ENCODE measurements around the gene TMEM141. TPM values are rescaled to one million over a fixed set of nuclear protein-coding genes. Genes with fewer than 3 reads are reported as not detected.
A peak's percentile ranks its signal among the peaks of the same experiment; 100 is the strongest.

Gene TMEM141
- total RNA-seq, 1 donor from 2014 or later = 19.9 TPM

DNA sequence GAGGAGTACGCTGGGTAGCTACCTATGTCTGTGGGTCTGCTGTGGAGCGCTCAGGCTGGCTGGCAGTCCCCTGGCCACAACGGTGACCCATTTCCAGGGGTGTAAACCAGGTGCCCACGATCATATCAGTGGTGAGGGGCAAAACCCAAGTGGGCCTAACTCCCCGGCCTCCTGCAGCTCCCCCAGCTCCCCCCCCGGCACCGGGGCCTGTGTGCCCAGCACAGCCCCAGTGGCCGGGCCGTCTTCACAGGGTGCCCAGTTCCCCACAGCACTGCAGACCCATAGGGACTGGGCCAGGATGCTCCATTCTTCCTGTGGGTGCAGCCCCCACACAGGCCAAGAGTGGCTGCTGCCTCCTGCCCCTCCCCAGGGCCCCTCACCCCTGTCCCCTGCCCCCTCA is 32.1 kb upstream of the TMEM141 start:
- H4K20me1 ChIP-seq (ENCODE audit: low read depth) = no peaks in the 10 kb centered on the region
- H3K27me3 Mint-ChIP-seq (ENCODE audit: insufficient read depth, low read depth) = peaks cover 8% of the 10 kb centered on the region
- peaks cover 7% of the 10 kb centered on the region for H3K9me3 Mint-ChIP-seq
- TF ChIP-seq EZH2phosphoT487 (IDR thresholded peaks at IDR 0.05) (no peak), EZH2 (IDR thresholded peaks at IDR 0.05) (no peak)
- TF ChIP-seq, protein P1, sequence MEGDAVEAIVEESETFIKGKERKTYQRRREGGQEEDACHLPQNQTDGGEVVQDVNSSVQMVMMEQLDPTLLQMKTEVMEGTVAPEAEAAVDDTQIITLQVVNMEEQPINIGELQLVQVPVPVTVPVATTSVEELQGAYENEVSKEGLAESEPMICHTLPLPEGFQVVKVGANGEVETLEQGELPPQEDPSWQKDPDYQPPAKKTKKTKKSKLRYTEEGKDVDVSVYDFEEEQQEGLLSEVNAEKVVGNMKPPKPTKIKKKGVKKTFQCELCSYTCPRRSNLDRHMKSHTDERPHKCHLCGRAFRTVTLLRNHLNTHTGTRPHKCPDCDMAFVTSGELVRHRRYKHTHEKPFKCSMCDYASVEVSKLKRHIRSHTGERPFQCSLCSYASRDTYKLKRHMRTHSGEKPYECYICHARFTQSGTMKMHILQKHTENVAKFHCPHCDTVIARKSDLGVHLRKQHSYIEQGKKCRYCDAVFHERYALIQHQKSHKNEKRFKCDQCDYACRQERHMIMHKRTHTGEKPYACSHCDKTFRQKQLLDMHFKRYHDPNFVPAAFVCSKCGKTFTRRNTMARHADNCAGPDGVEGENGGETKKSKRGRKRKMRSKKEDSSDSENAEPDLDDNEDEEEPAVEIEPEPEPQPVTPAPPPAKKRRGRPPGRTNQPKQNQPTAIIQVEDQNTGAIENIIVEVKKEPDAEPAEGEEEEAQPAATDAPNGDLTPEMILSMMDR (IDR thresholded peaks at IDR 0.05) = no peak
- no peaks in the 10 kb centered on the region for H3K9me3 ChIP-seq (ENCODE audit: low read depth)
- H2AFZ ChIP-seq (replicated peaks) = no peak overlapping the region
- H3K4me1 Mint-ChIP-seq = peaks cover 19% of the 10 kb centered on the region
- no peak overlapping the region for H3K4me2 ChIP-seq
- H3K4me3 ChIP-seq = no peak overlapping the region
- no peaks in the 10 kb centered on the region for H3K27me3 ChIP-seq
- H3K27ac Mint-ChIP-seq = no peak overlapping the region
- no peaks in the 10 kb centered on the region for H3K36me3 Mint-ChIP-seq
- no peak for DNase-seq (ENCODE audit: low spot score)
- H3K9ac ChIP-seq = no peak overlapping the region
- peaks cover 13% of the 10 kb centered on the region for H3K4me1 ChIP-seq
- H3K36me3 ChIP-seq = no peaks in the 10 kb centered on the region
- H3K4me3 Mint-ChIP-seq = no peak overlapping the region
- H3F3A ChIP-seq (ENCODE audit: low read depth) = peaks cover 17% of the 10 kb centered on the region
- no peak overlapping the region for H3K27ac ChIP-seq
- H3K79me2 ChIP-seq (ENCODE audit: low read depth) = no peaks in the 10 kb centered on the region

DNA sequence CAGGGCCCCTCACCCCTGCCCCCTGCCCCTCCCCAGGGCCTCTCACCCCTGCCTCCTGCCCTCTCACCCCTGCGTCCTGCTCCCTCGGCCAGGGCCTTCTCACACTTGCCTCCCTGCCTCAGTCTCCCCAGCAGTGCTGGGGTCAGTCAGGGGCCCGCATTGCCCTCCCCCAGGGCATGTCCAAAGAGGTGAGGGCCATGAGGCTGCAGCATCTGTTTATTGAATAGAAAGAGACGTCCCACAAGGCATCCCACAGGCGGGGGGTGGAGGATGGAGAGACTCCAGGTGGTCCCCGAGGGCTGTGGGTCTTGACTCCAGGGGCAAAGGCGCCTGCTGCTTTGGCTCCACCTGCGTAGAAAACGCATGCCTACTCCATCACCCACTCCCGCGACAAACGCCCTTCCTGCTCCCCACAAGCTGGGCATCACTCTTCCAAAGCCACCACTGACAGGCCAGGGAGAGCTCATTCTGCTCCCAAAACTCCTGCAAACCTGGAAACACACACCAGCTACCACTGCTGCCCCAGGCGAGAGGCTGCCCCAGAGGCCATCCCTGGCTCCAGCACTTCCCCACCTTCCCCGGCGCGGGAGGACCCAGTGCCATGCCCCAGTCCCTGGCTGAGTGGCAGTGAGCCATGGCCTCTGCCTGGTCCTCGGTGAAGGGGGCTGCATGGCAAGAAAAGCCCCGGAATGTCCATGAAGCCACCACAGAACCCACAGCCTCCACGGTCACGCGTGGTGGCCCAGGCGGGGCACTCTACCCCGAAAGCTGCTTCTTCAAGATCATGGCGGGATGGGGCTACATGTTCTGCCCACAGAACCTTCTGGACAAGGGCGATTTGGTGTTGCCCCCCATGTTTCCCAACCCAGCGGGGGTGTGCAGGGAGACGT is 31.5 kb upstream of the TMEM141 start:
- no peak for DNase-seq (ENCODE audit: low spot score)
- Histone ChIP-seq H3K9ac (no peak overlapping the region), H3K79me2 (ENCODE audit: low read depth) (no peaks in the 10 kb centered on the region), H2AFZ (replicated peaks) (no peak overlapping the region), H3K27ac (no peak overlapping the region), H3K27me3 (no peaks in the 10 kb centered on the region), H3K36me3 (no peaks in the 10 kb centered on the region), H3K4me2 (no peak overlapping the region), H3K4me1 (peaks cover 13% of the 10 kb centered on the region), H3K9me3 (ENCODE audit: low read depth) (no peaks in the 10 kb centered on the region), H3F3A (ENCODE audit: low read depth) (peaks cover 17% of the 10 kb centered on the region), H3K4me3 (no peak overlapping the region), H4K20me1 (ENCODE audit: low read depth) (no peaks in the 10 kb centered on the region)
- peak overlapping the region; percentile 99 for H3K27ac Mint-ChIP-seq
- H3K4me1 Mint-ChIP-seq = peaks cover 19% of the 10 kb centered on the region
- no peaks in the 10 kb centered on the region for H3K36me3 Mint-ChIP-seq
- peaks cover 8% of the 10 kb centered on the region for H3K27me3 Mint-ChIP-seq (ENCODE audit: insufficient read depth, low read depth)
- peaks cover 7% of the 10 kb centered on the region for H3K9me3 Mint-ChIP-seq
- TF ChIP-seq EZH2phosphoT487 (IDR thresholded peaks at IDR 0.05) (no peak), EZH2 (IDR thresholded peaks at IDR 0.05) (no peak)
- TF ChIP-seq, protein P1 (IDR thresholded peaks at IDR 0.05) = no peak
- H3K4me3 Mint-ChIP-seq = peak overlapping the region; percentile 43

DNA sequence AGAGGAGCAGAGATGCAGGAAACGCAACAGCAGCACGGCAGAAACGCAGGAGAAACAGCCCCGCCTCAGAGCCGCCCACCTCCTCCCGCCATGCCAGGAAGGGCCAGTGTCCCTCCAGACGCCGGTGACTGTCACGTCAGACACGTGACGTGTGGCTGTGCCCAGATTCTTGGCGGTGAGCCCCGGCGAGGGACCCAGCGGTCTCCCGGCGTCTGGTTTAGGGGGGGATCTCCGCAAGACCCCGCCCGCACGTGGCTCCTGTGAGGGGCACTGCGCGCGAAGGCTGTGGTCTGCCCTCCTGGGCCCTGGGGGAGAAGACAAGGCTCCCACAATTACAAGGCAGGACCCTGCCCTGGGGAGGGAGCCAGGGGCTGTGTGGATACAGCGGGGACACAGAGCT is 30.7 kb upstream of the TMEM141 start:
- Histone ChIP-seq H3K79me2 (ENCODE audit: low read depth) (no peaks in the 10 kb centered on the region), H4K20me1 (ENCODE audit: low read depth) (no peaks in the 10 kb centered on the region), H3K4me3 (no peak overlapping the region), H3K4me2 (no peak overlapping the region), H3K27ac (no peak overlapping the region), H3K4me1 (peaks cover 10% of the 10 kb centered on the region), H2AFZ (replicated peaks) (no peak overlapping the region), H3K9ac (no peak overlapping the region), H3K9me3 (ENCODE audit: low read depth) (no peaks in the 10 kb centered on the region), H3K36me3 (no peaks in the 10 kb centered on the region), H3F3A (ENCODE audit: low read depth) (peaks cover 14% of the 10 kb centered on the region), H3K27me3 (no peaks in the 10 kb centered on the region)
- no peak for DNase-seq (ENCODE audit: low spot score)
- Mint-ChIP-seq H3K36me3 (no peaks in the 10 kb centered on the region), H3K27ac (peak overlapping the region; percentile 99), H3K27me3 (ENCODE audit: insufficient read depth, low read depth) (peaks cover 7% of the 10 kb centered on the region), H3K4me3 (peak overlapping the region; percentile 29), H3K4me1 (peaks cover 19% of the 10 kb centered on the region), H3K9me3 (peaks cover 4% of the 10 kb centered on the region)
- TF ChIP-seq EZH2phosphoT487 (IDR thresholded peaks at IDR 0.05) = no peak
- TF ChIP-seq, protein P1 (IDR thresholded peaks at IDR 0.05) = no peak
- TF ChIP-seq EZH2 (IDR thresholded peaks at IDR 0.05) = no peak
